ENCODE measurements around the gene SASS6. TPM values are rescaled to one million over a fixed set of nuclear protein-coding genes. Genes with fewer than 3 reads are reported as not detected.

SASS6 gene
- total and polyA plus RNA-seq, 10 of the 15 experiments (the other 5 are each of a cell fraction or from before 2014, with no cell fraction given) = 6.6 to 17.9 (median 10.2) TPM

DNA sequence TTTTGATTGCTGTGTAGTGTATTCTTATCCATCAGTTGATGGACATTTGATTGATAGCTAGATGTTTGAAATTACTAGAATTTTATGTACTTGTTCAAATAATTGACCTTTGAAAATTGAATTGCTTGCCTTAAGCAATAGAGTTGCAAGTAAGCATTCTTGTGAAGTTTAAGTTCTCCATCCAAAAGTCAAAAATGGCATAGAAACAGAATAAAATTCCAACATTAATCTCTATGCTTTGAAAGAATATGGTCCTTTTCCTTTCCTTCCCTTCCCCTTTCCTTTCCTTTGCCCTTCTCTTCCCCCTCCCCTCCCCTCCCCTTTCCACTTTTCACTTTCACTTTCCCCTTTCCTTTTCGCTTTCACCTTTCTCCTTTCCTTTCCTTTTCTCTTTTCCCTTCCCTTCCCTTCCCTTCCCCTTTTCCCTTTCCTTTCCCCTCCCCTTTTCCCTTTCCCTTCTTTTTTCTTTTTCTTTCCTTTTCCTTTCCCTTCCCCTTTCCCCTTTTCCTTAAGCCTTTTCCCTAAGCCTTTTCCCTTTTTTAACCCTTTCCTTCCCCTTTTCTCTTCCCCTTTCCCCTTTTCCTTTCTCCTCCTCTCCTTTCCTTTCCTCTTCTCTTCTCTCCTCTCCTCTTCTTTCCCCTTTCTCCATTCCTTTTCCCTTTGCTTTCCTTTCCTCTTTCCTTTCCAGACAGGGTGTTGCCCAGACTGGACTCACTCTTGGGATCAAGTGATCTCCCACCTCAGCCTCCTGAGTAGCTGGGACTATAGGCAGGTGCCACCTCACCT lies 67.4 kb downstream of the SASS6 start:
- ATAC-seq = no peak
- no peaks in the 10 kb centered on the region for H3K9me3 ChIP-seq (replicated peaks; ENCODE audit: control insufficient read depth, insufficient read depth, low read length)
- peaks cover 18 to 37% of the 10 kb centered on the region in 2 experiments for H3K36me3 ChIP-seq (ENCODE audit: control insufficient read depth in 2 of 2, insufficient read depth in 2 of 2, low read length in 1 of 2)
- H4K20me1 ChIP-seq (ENCODE audit: control insufficient read depth, insufficient read depth) = no peaks in the 10 kb centered on the region
- no peak for FAIRE-seq
- H3K4me2 ChIP-seq (ENCODE audit: control insufficient read depth, insufficient read depth) = no peak overlapping the region
- ChIA-PET RAD21 (ENCODE audit: unreplicated experiment) (interaction anchor here (1.2 to 1.3 kb wide), 2 partner anchors 11 to 22 kb away, joined by 3 to 4 read pairs; no protein-coding TSS in a partner anchor), SMC1A (ENCODE audit: uncharacterized antibody, unreplicated experiment) (interaction anchor here (0.6 to 1.9 kb wide), 5 partner anchors 10 to 202 kb away, joined by 3 to 7 read pairs (median 3); no protein-coding TSS in a partner anchor), POLR2A (interaction anchor here (0.6 to 1.2 kb wide), 2 partner anchors 9 to 178 kb away, joined by 4 to 5 read pairs; no protein-coding TSS in a partner anchor), CTCF (interaction anchor here (0.7 kb wide), 1 partner anchor 127 kb away, joined by 3 read pairs; no protein-coding TSS in a partner anchor)
- TF ChIP-seq MEF2A (IDR thresholded peaks at IDR 0.05; ENCODE audit: insufficient read depth, low read depth, low read length) (no peak), HDGF (IDR thresholded peaks at IDR 0.05) (peak; percentile 66; the same call in 1 of the 2 replicates), NBN (IDR thresholded peaks at IDR 0.05) (peak; percentile 52; the same call in 1 of the 2 replicates), IKZF2 (IDR thresholded peaks at IDR 0.05) (peak; percentile 83 to 90), CBX5 (IDR thresholded peaks at IDR 0.05; ENCODE audit: low read depth) (no peak)
- TF ChIP-seq, protein P1, sequence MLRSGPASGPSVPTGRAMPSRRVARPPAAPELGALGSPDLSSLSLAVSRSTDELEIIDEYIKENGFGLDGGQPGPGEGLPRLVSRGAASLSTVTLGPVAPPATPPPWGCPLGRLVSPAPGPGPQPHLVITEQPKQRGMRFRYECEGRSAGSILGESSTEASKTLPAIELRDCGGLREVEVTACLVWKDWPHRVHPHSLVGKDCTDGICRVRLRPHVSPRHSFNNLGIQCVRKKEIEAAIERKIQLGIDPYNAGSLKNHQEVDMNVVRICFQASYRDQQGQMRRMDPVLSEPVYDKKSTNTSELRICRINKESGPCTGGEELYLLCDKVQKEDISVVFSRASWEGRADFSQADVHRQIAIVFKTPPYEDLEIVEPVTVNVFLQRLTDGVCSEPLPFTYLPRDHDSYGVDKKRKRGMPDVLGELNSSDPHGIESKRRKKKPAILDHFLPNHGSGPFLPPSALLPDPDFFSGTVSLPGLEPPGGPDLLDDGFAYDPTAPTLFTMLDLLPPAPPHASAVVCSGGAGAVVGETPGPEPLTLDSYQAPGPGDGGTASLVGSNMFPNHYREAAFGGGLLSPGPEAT (IDR thresholded peaks at IDR 0.05; ENCODE audit: low read depth) = 0 out of 2 replicates have a peak, but pooled peaks have one; percentile 56
- TF ChIP-seq, protein P2, sequence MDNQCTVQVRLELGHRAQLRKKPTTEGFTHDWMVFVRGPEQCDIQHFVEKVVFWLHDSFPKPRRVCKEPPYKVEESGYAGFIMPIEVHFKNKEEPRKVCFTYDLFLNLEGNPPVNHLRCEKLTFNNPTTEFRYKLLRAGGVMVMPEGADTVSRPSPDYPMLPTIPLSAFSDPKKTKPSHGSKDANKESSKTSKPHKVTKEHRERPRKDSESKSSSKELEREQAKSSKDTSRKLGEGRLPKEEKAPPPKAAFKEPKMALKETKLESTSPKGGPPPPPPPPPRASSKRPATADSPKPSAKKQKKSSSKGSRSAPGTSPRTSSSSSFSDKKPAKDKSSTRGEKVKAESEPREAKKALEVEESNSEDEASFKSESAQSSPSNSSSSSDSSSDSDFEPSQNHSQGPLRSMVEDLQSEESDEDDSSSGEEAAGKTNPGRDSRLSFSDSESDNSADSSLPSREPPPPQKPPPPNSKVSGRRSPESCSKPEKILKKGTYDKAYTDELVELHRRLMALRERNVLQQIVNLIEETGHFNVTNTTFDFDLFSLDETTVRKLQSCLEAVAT (IDR thresholded peaks at IDR 0.05) = 0 out of 2 replicates have a peak, but pooled peaks have one; percentile 23
- no peak overlapping the region for H2AFZ ChIP-seq (ENCODE audit: control insufficient read depth, low read depth, low read length)
- H3K27ac ChIP-seq (ENCODE audit: control insufficient read depth, insufficient read depth) = no peak overlapping the region; the same call in 1 of the 2 replicates
- whole genome bisulfite sequencing (ENCODE audit: insufficient coverage, insufficient replicate concordance, low lambda C conversion rate, missing lambda C conversion rate) = 78% methylated on average over 1 of the region's 1 CpG
- intact Hi-C loops (cut with micrococcal nuclease; ENCODE audit: unreplicated experiment) = no loop called here
- BruUV-seq (replicated peaks) = no TSS peak
- H3K4me1 ChIP-seq (ENCODE audit: control insufficient read depth, insufficient read depth, low read length) = no peaks in the 10 kb centered on the region
- peaks cover 3% of the 10 kb centered on the region for H3K79me2 ChIP-seq (ENCODE audit: control insufficient read depth, insufficient read depth, low read length)
- no peaks in the 10 kb centered on the region for H3K27me3 ChIP-seq (replicated peaks in 1 of 2; ENCODE audit: control insufficient read depth in 2 of 2, insufficient read depth in 2 of 2, low read length in 1 of 2)
- H3K4me3 ChIP-seq = no peak overlapping the region
- no peak for DNase-seq (ENCODE audit: low read depth, low spot score)
- H3K9ac ChIP-seq (ENCODE audit: control insufficient read depth, insufficient read depth, low read length) = no peak overlapping the region
- in situ Hi-C loops (cut with MboI) = no loop called here

All from GM12878 (cell line).